HepG2 (cell line): Measurements from ENCODE around the gene PIGV. TPM values are rescaled to one million over a fixed set of nuclear protein-coding genes. Genes with fewer than 3 reads are reported as not detected.

Source experiments
- ATF1 ChIP-seq: IDR thresholded peaks from 2 replicates; pipeline ENCODE4 v1.6.1; 2016; ENCODE audit warnings: mild to moderate bottlenecking, control low read depth
- ELF3 ChIP-seq: IDR thresholded peaks from 2 replicates; pipeline ENCODE4 v1.6.1; 2016; ENCODE audit warnings: missing genetic modification reagents, missing compliant biosample characterization
- ERF ChIP-seq: IDR thresholded peaks from 2 replicates; pipeline ENCODE4 v1.6.1; 2018; ENCODE audit warnings: missing biosample characterization, missing genetic modification reagents
- HIVEP1 ChIP-seq: sonication (generic); formaldehyde crosslinking; IDR thresholded peaks from 2 replicates; pipeline ENCODE4 v1.4.0; 2020; ENCODE audit warnings: mild to moderate bottlenecking, missing genetic modification reagents
- HNF4G ChIP-seq, 2 experiments: sonication (generic) in 1 of 2; formaldehyde crosslinking in 1 of 2; IDR thresholded peaks; 2 replicates each; pipeline versions ENCODE4 v1.4.0 to v1.6.1; 2011 to 2020; ENCODE audit warnings: borderline replicate concordance in 2 of 2, low read depth in 2 of 2, mild to moderate bottlenecking in 2 of 2, low read length in 1 of 2, missing genetic modification reagents in 1 of 2, moderate library complexity in 1 of 2
- MAFG ChIP-seq: sonication (generic); formaldehyde crosslinking; IDR thresholded peaks from 2 replicates; pipeline ENCODE4 v1.5.1; 2020; ENCODE audit warnings: mild to moderate bottlenecking, missing genetic modification reagents
- MIXL1 ChIP-seq: IDR thresholded peaks from 2 replicates; pipeline ENCODE4 v1.6.1; 2016
- NFRKB ChIP-seq: fragments of 450-650 bp; IDR thresholded peaks from 2 replicates; pipeline ENCODE4 v1.6.1; 2017
- PCBP1 ChIP-seq: fragments of 200-400 bp; formaldehyde crosslinking; IDR thresholded peaks from 2 replicates; pipeline ENCODE4 v1.6.1; 2017; ENCODE audit warnings: mild to moderate bottlenecking, low read depth, low read length, borderline replicate concordance
- PRDM15 ChIP-seq: sonication (generic); formaldehyde crosslinking; IDR thresholded peaks from 2 replicates; pipeline ENCODE4 v1.4.0; 2020; ENCODE audit warnings: missing genetic modification reagents
- RAD21 ChIP-seq: fragments of 450-650 bp; formaldehyde crosslinking; IDR thresholded peaks from 2 replicates; pipeline ENCODE4 v1.5.0; 2020; ENCODE audit warnings: mild to moderate bottlenecking
- REPIN1 ChIP-seq: sonication (generic); formaldehyde crosslinking; IDR thresholded peaks from 2 replicates; pipeline ENCODE4 v1.8.0; 2022; ENCODE audit warnings: missing genetic modification reagents, low read depth, mild to moderate bottlenecking, borderline replicate concordance
- SNAI1 ChIP-seq: sonication (generic); formaldehyde crosslinking; IDR thresholded peaks from 2 replicates; pipeline ENCODE4 v1.5.0; 2020; ENCODE audit warnings: mild to moderate bottlenecking, missing genetic modification reagents, borderline replicate concordance
- TSC22D2 ChIP-seq: sonication (generic); formaldehyde crosslinking; IDR thresholded peaks from 2 replicates; pipeline ENCODE4 v1.5.1; 2020; ENCODE audit warnings: missing genetic modification reagents, mild to moderate bottlenecking, borderline replicate concordance
- ZBTB34 ChIP-seq: sonication (generic); formaldehyde crosslinking; IDR thresholded peaks from 2 replicates; pipeline ENCODE4 v1.8.0; 2022; ENCODE audit warnings: mild to moderate bottlenecking, missing genetic modification reagents
- ZBTB4 ChIP-seq: sonication (generic); formaldehyde crosslinking; IDR thresholded peaks from 2 replicates; pipeline ENCODE4 v1.4.0; 2020; ENCODE audit warnings: missing genetic modification reagents, mild to moderate bottlenecking, borderline replicate concordance
- ZKSCAN8 ChIP-seq: IDR thresholded peaks from 2 replicates; pipeline ENCODE4 v1.6.1; 2016; ENCODE audit warnings: borderline replicate concordance, missing genetic modification reagents, missing compliant biosample characterization
- ZNF10 ChIP-seq: sonication (generic); formaldehyde crosslinking; IDR thresholded peaks from 2 replicates; pipeline ENCODE4 v1.4.0; 2020; ENCODE audit warnings: mild to moderate bottlenecking, low read depth, missing genetic modification reagents, borderline replicate concordance
- ZNF235 ChIP-seq: sonication (generic); formaldehyde crosslinking; IDR thresholded peaks from 2 replicates; pipeline ENCODE4 v1.8.1; 2023; ENCODE audit warnings: mild to moderate bottlenecking, missing genetic modification reagents, borderline replicate concordance
- ZNF496 ChIP-seq: sonication (generic); formaldehyde crosslinking; IDR thresholded peaks from 2 replicates; pipeline ENCODE4 v1.8.1; 2023; ENCODE audit warnings: mild to moderate bottlenecking, moderate library complexity, missing genetic modification reagents; ENCODE audit not compliant: insufficient replicate concordance
- ZNF83 ChIP-seq: sonication (generic); formaldehyde crosslinking; IDR thresholded peaks from 2 replicates; pipeline ENCODE4 v1.4.0; 2020; ENCODE audit warnings: missing genetic modification reagents, mild to moderate bottlenecking, borderline replicate concordance
- polyA plus RNA-seq, 8 experiments: library from polyadenylated mRNA; depleted of rRNA in 3 of 8; stranded (reverse) in 7 of 8; unstranded in 1 of 8; fragments of >200 nt; fragmentation: Illumina TruSeq in 4 of 8; extraction: Trizol in 4 of 8; gene quantifications; 2 replicates each; pipeline versions ENCODE4 v1.2.1 to v1.2.3, GENCODE V29; 2011 to 2016; ENCODE audit warnings: low read depth in 4 of 8, missing spikeins in 1 of 8, mixed read lengths in 1 of 8; ENCODE audit not compliant: insufficient read depth in 1 of 8
- total RNA-seq, 5 experiments: library from RNA; depleted of rRNA; stranded (reverse); fragments of >200 nt; fragmentation: Illumina TruSeq; extraction: Trizol; gene quantifications; 2 replicates each; pipeline ENCODE4 v1.2.3, GENCODE V29; 2016; ENCODE audit warnings: low read depth in 1 of 5

The PIGV gene
- total and polyA plus RNA-seq, 2 of the 13 experiments (the other 11 are each of a cell fraction or from before 2014, with no cell fraction given): 13.5 to 22.7 TPM

- TF ChIP-seq ZNF10 (CRISPR knock-in tag) (no peak), ERF (CRISPR knock-in tag) (no peak), MAFG (CRISPR knock-in tag) (no peak), REPIN1 (CRISPR knock-in tag) (no peak), HIVEP1 (CRISPR knock-in tag) (no peak), ZBTB34 (no peak), ATF1 (no peak), NFRKB (no peak), HNF4G (IDR thresholded peaks at IDR 0.05; ENCODE audit: borderline replicate concordance, low read depth, low read length) (no peak), HNF4G (CRISPR knock-in tag; IDR thresholded peaks at IDR 0.05; ENCODE audit: borderline replicate concordance, low read depth) (no peak), ZNF496 (CRISPR knock-in tag) (no peak), ELF3 (peak; percentile 52; the same call in 1 of the 2 replicates), PCBP1 (no peak), SNAI1 (CRISPR knock-in tag) (no peak), ZNF235 (CRISPR knock-in tag) (no peak), ZBTB4 (CRISPR knock-in tag) (no peak), ZKSCAN8 (no peak), TSC22D2 (no peak), MIXL1 (CRISPR knock-in tag) (0 out of 2 replicates have a peak, but pooled peaks have one; percentile 15), RAD21 (no peak), ZNF83 (CRISPR knock-in tag) (no peak), PRDM15 (CRISPR knock-in tag) (no peak)
These were observed 43.4 kb upstream of the PIGV start (continued) for GRCh38 chr1:26744075-26744959.
